B cell (primary cell): ENCODE data around the gene EIF4A3.

Experiments used
- CTCF ChIP-seq: fragments of 200-600 bp; IDR thresholded peaks from one replicate; pipeline ENCODE4 v1.8.0; 2022; ENCODE audit warnings: antibody characterized with exemption, mild to moderate bottlenecking
- EZH2 ChIP-seq: IDR thresholded peaks from 2 replicates; pipeline ENCODE4 v1.6.1; 2012; ENCODE audit warnings: borderline replicate concordance, low read depth, mild to moderate bottlenecking, moderate library complexity, low read length; ENCODE audit not compliant: insufficient read depth, poor library complexity, severe bottlenecking

DNA sequence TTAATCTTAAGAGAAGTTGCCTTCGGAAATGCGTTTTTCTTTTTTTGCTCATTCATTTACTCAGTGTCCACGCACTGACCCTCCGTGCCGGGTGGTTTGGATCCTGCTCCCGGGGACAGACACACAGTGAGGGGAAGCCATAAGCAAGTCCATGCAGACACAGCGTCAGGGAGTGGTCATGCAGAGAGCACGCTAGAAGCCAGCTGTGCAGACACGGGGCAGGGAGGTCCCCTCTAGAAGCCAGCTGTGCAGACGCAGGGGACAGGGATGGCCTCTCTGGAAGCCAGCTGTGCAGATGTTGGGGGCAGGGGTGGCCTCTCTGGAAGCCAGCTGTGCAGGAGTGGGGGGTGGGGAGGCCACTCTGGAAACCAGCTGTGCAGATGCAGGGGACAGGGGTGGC, 40.8 kb downstream of the EIF4A3 start:
- no peak for TF ChIP-seq CTCF
- TF ChIP-seq EZH2, result no peak
